HG02938 (cell line): ENCODE measurements around the gene PPP2R1B.

Experiments used
- ATAC-seq: cut with Tn5 transposase; IDR thresholded peaks from one replicate; pipeline ENCODE4 v1.9.1; 2021; ENCODE audit warnings: mild to moderate bottlenecking, moderate library complexity; ENCODE audit not compliant: unreplicated experiment

Gene PPP2R1B

DNA sequence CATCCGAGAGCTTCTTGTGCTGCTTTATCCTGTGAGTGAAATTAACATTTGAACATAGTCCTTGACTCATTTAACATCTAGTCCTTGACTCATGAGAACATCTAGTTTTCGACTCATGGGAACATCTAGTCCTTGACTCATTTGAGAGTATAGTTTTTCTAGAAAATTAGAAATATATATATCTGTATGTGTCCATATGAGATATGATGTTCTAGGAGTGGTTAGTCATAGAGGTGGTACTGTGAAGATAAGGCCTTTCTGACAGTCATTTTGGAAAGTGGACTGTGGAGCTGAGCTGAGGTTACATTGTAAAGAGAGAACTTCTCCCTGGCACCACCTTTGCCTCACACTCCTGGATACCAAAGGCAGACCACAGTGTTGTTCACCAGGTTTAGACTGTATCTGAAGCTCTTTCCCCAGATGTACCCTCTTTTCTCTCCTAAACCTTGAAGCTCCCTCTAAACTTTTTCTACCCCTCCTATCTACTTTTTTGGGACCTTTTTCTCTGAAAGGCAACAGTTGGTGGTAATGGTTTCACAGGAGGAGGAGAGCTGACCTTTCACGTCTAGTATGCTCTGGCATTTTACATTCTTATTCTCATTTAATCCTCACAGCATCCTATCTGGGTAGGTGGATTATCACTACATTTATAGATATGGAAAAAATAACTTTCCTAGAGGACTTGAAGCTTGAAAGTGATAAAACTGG is 67.2 kb downstream of the PPP2R1B start:
- ATAC-seq: no peak

- peak; percentile 41 for ATAC-seq
Measured at GRCh38 chr11:111697933-111698371, 68.2 kb downstream of the PPP2R1B start.

GRCh38 chr11:111696556-111696955 is 69.6 kb downstream of the PPP2R1B start:
- ATAC-seq: no peak

- ATAC-seq: no peak
Measured at GRCh38 chr11:111694851-111695250, 71.3 kb downstream of the PPP2R1B start.

- ATAC-seq: no peak
Measured at GRCh38 chr11:111693224-111693937, 72.8 kb downstream of the PPP2R1B start.

GRCh38 chr11:111691741-111692140 is 74.4 kb downstream of the PPP2R1B start:
- no peak for ATAC-seq

- no peak for ATAC-seq
Measured at GRCh38 chr11:111691176-111691575, 75.0 kb downstream of the PPP2R1B start.

DNA sequence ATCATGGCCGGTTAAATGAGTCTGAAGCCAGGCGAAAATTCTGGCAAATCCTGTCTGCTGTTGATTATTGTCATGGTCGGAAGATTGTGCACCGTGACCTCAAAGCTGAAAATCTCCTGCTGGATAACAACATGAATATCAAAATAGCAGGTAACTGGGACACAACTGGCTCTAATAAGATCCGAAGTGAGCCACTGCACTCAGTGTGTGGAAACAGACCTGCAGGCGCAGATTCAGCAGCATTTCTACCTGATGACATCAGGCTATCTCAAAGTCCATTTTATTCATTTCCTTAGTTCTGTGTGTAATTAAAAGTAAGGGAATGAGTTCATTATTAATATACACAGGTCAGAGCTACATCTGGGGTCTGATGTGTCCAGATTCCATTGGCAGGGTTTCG is 78.2 kb downstream of the PPP2R1B start:
- no peak for ATAC-seq

GRCh38 chr11:111684251-111684650 is 81.9 kb downstream of the PPP2R1B start:
- no peak for ATAC-seq

DNA sequence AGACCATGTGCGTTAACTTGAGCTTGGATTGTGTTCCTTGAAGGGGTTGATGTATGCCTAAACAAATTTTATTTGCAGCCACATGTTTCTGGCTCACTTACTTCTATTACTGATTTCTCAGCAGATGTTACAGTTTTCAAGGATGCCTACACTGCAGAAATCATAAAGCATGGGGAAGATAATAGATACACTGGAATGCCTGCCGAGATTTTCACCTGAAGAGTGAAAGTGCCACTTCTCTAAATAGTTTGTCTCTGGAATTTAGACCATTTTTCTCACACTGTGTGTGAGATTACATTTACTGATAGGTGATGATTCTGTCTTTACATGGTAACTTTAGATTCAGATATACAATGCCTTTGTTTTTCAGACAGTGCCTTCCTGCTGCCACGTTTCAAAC is 82.4 kb downstream of the PPP2R1B start:
- ATAC-seq: no peak

GRCh38 chr11:111680486-111681175 is 85.6 kb downstream of the PPP2R1B start:
- ATAC-seq: no peak
